ENCODE results near the gene TBX10.
A peak's percentile ranks its signal among the peaks of the same experiment; 100 is the strongest.
"Not testable (repeated sequence)": the region's sequence is repeated elsewhere in the genome, so short reads cannot be mapped to it uniquely, and the experiment has no call there.

Gene TBX10

DNA sequence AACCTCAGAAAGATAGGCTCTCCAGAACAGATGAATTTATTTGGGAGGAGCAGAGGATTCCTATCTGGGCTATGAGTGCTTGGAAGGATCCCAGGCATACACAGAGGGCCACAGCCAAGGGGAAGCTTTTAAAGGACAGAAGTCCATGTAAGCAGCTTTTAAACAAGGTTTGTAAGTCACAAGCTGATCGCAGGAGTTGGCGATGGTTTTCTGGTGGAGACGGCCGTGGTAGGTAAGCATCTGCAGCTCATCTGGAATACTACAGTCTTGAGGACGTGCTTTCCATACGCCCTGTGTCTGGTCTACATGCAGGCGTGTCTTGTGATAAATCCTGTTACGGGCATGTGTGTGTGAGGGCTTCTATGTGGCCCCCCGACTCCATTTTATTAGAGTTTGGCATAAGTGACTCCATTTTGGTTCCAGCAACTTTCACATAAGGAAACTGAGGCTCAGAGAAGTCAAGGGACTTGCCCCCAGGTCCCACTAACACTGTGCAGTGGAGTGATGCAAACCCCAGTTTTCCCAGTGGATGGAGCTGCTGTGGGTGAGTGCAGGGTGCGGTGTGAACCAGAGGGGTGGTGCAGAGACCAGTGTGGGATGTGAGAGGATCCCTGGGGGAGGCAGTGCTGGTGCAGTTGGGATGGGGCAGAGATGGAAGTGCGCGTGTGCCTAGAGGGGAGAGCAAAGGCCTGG lies 22.7 kb upstream of the TBX10 start:
- Histone ChIP-seq H3K9me3 (ENCODE audit: control insufficient read depth, insufficient read depth, low read length) (peaks cover 7% of the 10 kb centered on the region), H3K4me1 (ENCODE audit: control insufficient read depth, low read length) (peaks cover 49% of the 10 kb centered on the region), H3K36me3 (ENCODE audit: control insufficient read depth, low read length) (peaks cover 6% of the 10 kb centered on the region), H3K27ac (ENCODE audit: low read depth, low read length) (no peak overlapping the region), H3F3A (ENCODE audit: control insufficient read depth, insufficient read depth) (peaks cover 24% of the 10 kb centered on the region), H3K27me3 (ENCODE audit: control insufficient read depth, low read length) (no peaks in the 10 kb centered on the region), H3K9me2 (replicated peaks; ENCODE audit: control insufficient read depth, low read length) (no peaks in the 10 kb centered on the region), H3K4me2 (ENCODE audit: low read length) (no peak overlapping the region), H3K79me2 (ENCODE audit: control insufficient read depth, low read length) (no peaks in the 10 kb centered on the region), H4K20me1 (ENCODE audit: control insufficient read depth, insufficient read depth, low read depth, low read length) (no peaks in the 10 kb centered on the region), H3K4me3 (ENCODE audit: low read length) (no peak overlapping the region)
- TF ChIP-seq, protein P1, sequence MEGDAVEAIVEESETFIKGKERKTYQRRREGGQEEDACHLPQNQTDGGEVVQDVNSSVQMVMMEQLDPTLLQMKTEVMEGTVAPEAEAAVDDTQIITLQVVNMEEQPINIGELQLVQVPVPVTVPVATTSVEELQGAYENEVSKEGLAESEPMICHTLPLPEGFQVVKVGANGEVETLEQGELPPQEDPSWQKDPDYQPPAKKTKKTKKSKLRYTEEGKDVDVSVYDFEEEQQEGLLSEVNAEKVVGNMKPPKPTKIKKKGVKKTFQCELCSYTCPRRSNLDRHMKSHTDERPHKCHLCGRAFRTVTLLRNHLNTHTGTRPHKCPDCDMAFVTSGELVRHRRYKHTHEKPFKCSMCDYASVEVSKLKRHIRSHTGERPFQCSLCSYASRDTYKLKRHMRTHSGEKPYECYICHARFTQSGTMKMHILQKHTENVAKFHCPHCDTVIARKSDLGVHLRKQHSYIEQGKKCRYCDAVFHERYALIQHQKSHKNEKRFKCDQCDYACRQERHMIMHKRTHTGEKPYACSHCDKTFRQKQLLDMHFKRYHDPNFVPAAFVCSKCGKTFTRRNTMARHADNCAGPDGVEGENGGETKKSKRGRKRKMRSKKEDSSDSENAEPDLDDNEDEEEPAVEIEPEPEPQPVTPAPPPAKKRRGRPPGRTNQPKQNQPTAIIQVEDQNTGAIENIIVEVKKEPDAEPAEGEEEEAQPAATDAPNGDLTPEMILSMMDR (IDR thresholded peaks at IDR 0.05; ENCODE audit: low read depth, low read length, poor library complexity, severe bottlenecking): no peak
- no peak for TF ChIP-seq EZH2phosphoT487 (IDR thresholded peaks at IDR 0.05; ENCODE audit: borderline replicate concordance, low read length)

- not testable (repeated sequence) for H3K27ac ChIP-seq (ENCODE audit: low read depth, low read length); H3K4me3 ChIP-seq (ENCODE audit: low read length); H3K79me2 ChIP-seq (ENCODE audit: control insufficient read depth, low read length); H4K20me1 ChIP-seq (ENCODE audit: control insufficient read depth, insufficient read depth, low read depth, low read length); H3K27me3 ChIP-seq (ENCODE audit: control insufficient read depth, low read length); H3K4me2 ChIP-seq (ENCODE audit: low read length); H3K9me2 ChIP-seq (replicated peaks; ENCODE audit: control insufficient read depth, low read length)
- H3K36me3 ChIP-seq (ENCODE audit: control insufficient read depth, low read length): peaks cover 15% of the 10 kb centered on the region
- H3K4me1 ChIP-seq (ENCODE audit: control insufficient read depth, low read length): peaks cover 34% of the 10 kb centered on the region
- peaks cover 21% of the 10 kb centered on the region for H3K9me3 ChIP-seq (ENCODE audit: control insufficient read depth, insufficient read depth, low read length)
- H3F3A ChIP-seq (ENCODE audit: control insufficient read depth, insufficient read depth): peaks cover 27% of the 10 kb centered on the region
Measured at GRCh38 chr11:67660752-67661151, 21.2 kb upstream of the TBX10 start.

DNA sequence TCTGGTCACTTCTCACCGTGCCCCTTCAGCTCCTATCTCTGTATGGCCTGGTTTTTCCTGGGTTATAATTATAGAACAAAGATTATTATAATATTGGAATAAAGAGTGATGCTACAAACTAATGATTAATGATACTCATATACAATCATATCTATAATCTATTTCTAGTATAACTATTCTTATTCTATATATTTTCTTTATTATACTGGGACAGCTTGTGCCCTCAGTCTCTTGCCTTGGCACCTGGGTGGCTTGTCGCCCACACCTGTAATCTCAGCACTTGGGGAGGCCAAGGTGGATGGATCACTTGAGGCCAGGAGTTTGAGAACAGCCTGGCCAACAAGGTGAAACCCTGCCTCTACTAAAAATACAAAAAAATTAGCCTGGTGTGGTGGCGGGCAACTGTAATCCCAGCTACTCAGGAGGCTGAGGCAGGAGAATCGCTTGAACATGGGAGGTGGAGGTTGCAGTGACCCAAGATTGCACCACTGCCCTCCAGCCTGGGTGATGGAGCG lies 20.1 kb upstream of the TBX10 start:
- not testable (repeated sequence) for H3K9me2 ChIP-seq (replicated peaks; ENCODE audit: control insufficient read depth, low read length); H4K20me1 ChIP-seq (ENCODE audit: control insufficient read depth, insufficient read depth, low read depth, low read length); H3K27me3 ChIP-seq (ENCODE audit: control insufficient read depth, low read length); H3K79me2 ChIP-seq (ENCODE audit: control insufficient read depth, low read length)
- peaks cover 34% of the 10 kb centered on the region for H3K4me1 ChIP-seq (ENCODE audit: control insufficient read depth, low read length)
- H3K9me3 ChIP-seq (ENCODE audit: control insufficient read depth, insufficient read depth, low read length): peaks cover 23% of the 10 kb centered on the region
- peak overlapping the region; percentile 53 for H3K4me3 ChIP-seq (ENCODE audit: low read length)
- peaks cover 27% of the 10 kb centered on the region for H3F3A ChIP-seq (ENCODE audit: control insufficient read depth, insufficient read depth)
- peak overlapping the region; percentile 95 for H3K27ac ChIP-seq (ENCODE audit: low read depth, low read length)
- peaks cover 21% of the 10 kb centered on the region for H3K36me3 ChIP-seq (ENCODE audit: control insufficient read depth, low read length)
- peak overlapping the region; percentile 73 for H3K4me2 ChIP-seq (ENCODE audit: low read length)

DNA sequence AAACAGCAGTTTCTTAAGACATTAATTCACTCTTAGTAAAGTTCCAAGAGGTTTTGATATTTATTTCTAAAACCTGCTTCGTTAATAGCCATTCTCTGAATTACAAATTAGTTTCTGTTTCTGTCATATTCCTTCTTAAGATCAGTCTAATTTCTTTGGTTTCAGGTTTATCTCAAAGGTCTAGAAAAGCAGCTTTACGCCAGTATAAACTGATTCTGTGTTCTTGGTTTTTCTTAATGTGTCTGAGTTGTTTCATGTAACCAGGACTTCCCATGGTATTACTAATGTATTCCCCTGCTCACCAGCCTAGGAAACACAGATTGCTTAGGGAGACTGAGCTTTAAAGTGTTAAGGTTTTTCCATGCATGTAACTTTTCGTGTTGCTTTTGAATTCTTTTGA lies 17.7 kb upstream of the TBX10 start:
- Histone ChIP-seq H4K20me1 (ENCODE audit: control insufficient read depth, insufficient read depth, low read depth, low read length) (no peaks in the 10 kb centered on the region), H3K27me3 (ENCODE audit: control insufficient read depth, low read length) (no peaks in the 10 kb centered on the region), H3K4me3 (ENCODE audit: low read length) (0 out of 2 replicates have a peak overlapping the region, but pooled peaks have one; percentile 53), H3K9me2 (replicated peaks; ENCODE audit: control insufficient read depth, low read length) (no peaks in the 10 kb centered on the region), H3K9me3 (ENCODE audit: control insufficient read depth, insufficient read depth, low read length) (peaks cover 30% of the 10 kb centered on the region), H3K27ac (ENCODE audit: low read depth, low read length) (peak overlapping the region; percentile 95), H3K36me3 (ENCODE audit: control insufficient read depth, low read length) (peaks cover 24% of the 10 kb centered on the region), H3K79me2 (ENCODE audit: control insufficient read depth, low read length) (no peaks in the 10 kb centered on the region), H3F3A (ENCODE audit: control insufficient read depth, insufficient read depth) (peaks cover 30% of the 10 kb centered on the region), H3K4me2 (ENCODE audit: low read length) (no peak overlapping the region), H3K4me1 (ENCODE audit: control insufficient read depth, low read length) (peaks cover 42% of the 10 kb centered on the region)
- TF ChIP-seq EZH2phosphoT487 (IDR thresholded peaks at IDR 0.05; ENCODE audit: borderline replicate concordance, low read length): no peak
- TF ChIP-seq, protein P1 (IDR thresholded peaks at IDR 0.05; ENCODE audit: low read depth, low read length, poor library complexity, severe bottlenecking): no peak
